Gastrocnemius medialis (tissue), 4 donors: ENCODE data around the gene RHPN2.

Source experiments
- CTCF ChIP-seq, 5 experiments: fragments of 450-650 bp in 3 of 5; fragments of 200-600 bp in 2 of 5; sonication (generic) in 2 of 5; IDR thresholded peaks in 4 of 5; conservative IDR thresholded peaks in 1 of 5; 1 replicate in 4 of 5; 2 replicates in 1 of 5; pipeline ENCODE4 v1.5.1; 2016 to 2019; ENCODE audit warnings: antibody characterized with exemption in 5 of 5, mild to moderate bottlenecking in 3 of 5, moderate library complexity in 3 of 5
- POLR2A ChIP-seq, 2 donors: fragments of 450-650 bp; IDR thresholded peaks; one replicate each; pipeline ENCODE4 v1.6.1; 2017; ENCODE audit warnings: antibody characterized with exemption in 2 of 2, mild to moderate bottlenecking in 2 of 2, moderate library complexity in 2 of 2

GRCh38 chr19:33108161-33108560, 43.5 kb upstream of the RHPN2 start:
- TF ChIP-seq CTCF (IDR thresholded peaks at IDR 0.05 in 4 of 5, conservative IDR thresholded peaks at IDR 0.05 in 1 of 5) = no peak
- TF ChIP-seq POLR2A (IDR thresholded peaks at IDR 0.05) = no peak
